Activated naive CD8-positive, alpha-beta T cell (primary cell): ENCODE data around the gene SAMHD1.
"Not testable (repeated sequence)": the region's sequence is repeated elsewhere in the genome, so short reads cannot be mapped to it uniquely, and the experiment has no call there.

Experiments used
- H3K27ac Mint-ChIP-seq: one replicate; pipeline ENCODE4 v1.8.0; 2021; ENCODE audit warnings: mixed read lengths
- H3K27me3 Mint-ChIP-seq: one replicate; pipeline ENCODE4 v1.8.0; 2021; ENCODE audit warnings: mixed read lengths
- H3K36me3 Mint-ChIP-seq: one replicate; pipeline ENCODE4 v1.8.0; 2021; ENCODE audit warnings: mixed read lengths
- H3K4me1 Mint-ChIP-seq: one replicate; pipeline ENCODE4 v1.8.0; 2021; ENCODE audit warnings: low read depth, mixed read lengths
- H3K4me3 Mint-ChIP-seq: one replicate; pipeline ENCODE4 v1.8.0; 2021; ENCODE audit warnings: mild to moderate bottlenecking, mixed read lengths
- H3K9me3 Mint-ChIP-seq: one replicate; pipeline ENCODE4 v1.8.0; 2021; ENCODE audit warnings: low read depth, mixed read lengths

The SAMHD1 gene

GRCh38 chr20:36932476-36933426 lies 18.8 kb downstream of the SAMHD1 start:
- H3K36me3 Mint-ChIP-seq: peaks cover 9% of the 10 kb centered on the region
- H3K4me1 Mint-ChIP-seq: peaks cover 65% of the 10 kb centered on the region
- peak overlapping the region; percentile 88 for H3K27ac Mint-ChIP-seq
- no peak overlapping the region for H3K4me3 Mint-ChIP-seq
- H3K9me3 Mint-ChIP-seq: no peaks in the 10 kb centered on the region
- no peaks in the 10 kb centered on the region for H3K27me3 Mint-ChIP-seq

DNA sequence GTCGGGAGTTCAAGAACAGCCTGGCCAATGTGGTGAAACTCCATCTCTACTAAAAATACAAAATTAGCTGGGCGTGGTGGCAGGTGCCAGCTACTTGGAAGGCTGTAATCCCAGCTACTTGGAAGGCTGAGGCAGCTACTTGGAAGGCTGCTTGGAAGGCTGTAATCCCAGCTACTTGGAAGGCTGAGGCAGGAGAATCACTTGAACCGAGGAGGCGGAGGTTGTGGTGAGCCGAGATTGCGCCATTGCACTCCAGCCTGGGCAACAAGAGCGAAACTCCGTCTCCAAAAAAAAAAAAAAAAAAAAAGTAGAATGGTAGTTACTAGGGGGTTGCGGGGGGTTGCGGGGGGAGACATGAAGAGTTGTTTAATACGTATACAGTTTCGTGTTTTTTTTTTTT lies 19.4 kb downstream of the SAMHD1 start:
- not testable (repeated sequence) for H3K4me3 Mint-ChIP-seq, H3K36me3 Mint-ChIP-seq, H3K27me3 Mint-ChIP-seq, H3K9me3 Mint-ChIP-seq
- Mint-ChIP-seq H3K27ac (peak overlapping the region; percentile 88), H3K4me1 (peaks cover 60% of the 10 kb centered on the region)

DNA sequence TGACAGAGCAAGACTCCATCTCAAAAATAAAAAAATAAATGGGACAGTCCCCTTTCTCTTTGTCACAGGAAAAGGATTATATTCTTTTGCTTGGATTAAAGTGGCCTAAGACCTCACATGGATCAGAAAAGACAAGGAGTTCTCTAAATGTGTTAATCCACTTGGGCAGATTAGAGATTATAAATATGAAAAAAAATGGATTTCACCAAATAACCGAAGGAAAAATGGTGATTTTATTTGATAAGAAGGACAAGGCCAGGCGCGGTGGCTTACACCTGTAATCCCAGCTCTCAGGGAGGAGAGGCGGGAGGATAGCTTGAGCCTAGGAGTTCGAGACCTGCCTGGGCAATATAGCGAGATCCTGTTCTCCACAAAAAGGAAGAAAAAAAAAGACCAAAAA lies 21.8 kb downstream of the SAMHD1 start:
- H3K9me3 Mint-ChIP-seq: no peaks in the 10 kb centered on the region
- peak overlapping the region; percentile 91 for H3K27ac Mint-ChIP-seq
- peaks cover 6% of the 10 kb centered on the region for H3K36me3 Mint-ChIP-seq
- H3K27me3 Mint-ChIP-seq: no peaks in the 10 kb centered on the region
- H3K4me1 Mint-ChIP-seq: peaks cover 61% of the 10 kb centered on the region
- H3K4me3 Mint-ChIP-seq: peak overlapping the region; percentile 60

DNA sequence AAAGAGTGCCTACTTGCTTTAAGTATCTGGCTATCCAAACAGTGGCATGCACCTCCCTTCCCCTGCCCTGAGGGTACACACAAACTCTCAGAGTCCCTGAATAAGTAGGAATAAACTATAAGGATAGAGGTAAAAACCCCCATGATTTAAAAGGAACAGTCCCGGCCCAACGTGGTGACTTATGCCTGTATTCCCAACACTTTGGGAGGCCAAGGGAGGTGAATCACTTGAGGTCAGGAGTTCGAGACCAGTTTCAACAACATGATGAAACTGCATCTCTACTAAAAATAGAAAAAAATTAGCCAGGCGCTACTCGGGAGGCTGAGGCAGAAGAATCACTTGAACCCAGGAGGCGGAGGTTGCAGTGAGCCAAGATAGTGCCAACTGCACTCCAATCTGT lies 22.2 kb downstream of the SAMHD1 start:
- Mint-ChIP-seq H3K27me3 (no peaks in the 10 kb centered on the region), H3K27ac (peak overlapping the region; percentile 91), H3K4me1 (peaks cover 64% of the 10 kb centered on the region), H3K4me3 (peak overlapping the region; percentile 30), H3K36me3 (peaks cover 6% of the 10 kb centered on the region), H3K9me3 (no peaks in the 10 kb centered on the region)

- H3K27ac Mint-ChIP-seq: no peak overlapping the region
- peaks cover 6% of the 10 kb centered on the region for H3K36me3 Mint-ChIP-seq
- no peak overlapping the region for H3K4me3 Mint-ChIP-seq
- H3K27me3 Mint-ChIP-seq: no peaks in the 10 kb centered on the region
- H3K9me3 Mint-ChIP-seq: no peaks in the 10 kb centered on the region
- peaks cover 64% of the 10 kb centered on the region for H3K4me1 Mint-ChIP-seq
Measured at GRCh38 chr20:36927704-36928103, 23.8 kb downstream of the SAMHD1 start.

DNA sequence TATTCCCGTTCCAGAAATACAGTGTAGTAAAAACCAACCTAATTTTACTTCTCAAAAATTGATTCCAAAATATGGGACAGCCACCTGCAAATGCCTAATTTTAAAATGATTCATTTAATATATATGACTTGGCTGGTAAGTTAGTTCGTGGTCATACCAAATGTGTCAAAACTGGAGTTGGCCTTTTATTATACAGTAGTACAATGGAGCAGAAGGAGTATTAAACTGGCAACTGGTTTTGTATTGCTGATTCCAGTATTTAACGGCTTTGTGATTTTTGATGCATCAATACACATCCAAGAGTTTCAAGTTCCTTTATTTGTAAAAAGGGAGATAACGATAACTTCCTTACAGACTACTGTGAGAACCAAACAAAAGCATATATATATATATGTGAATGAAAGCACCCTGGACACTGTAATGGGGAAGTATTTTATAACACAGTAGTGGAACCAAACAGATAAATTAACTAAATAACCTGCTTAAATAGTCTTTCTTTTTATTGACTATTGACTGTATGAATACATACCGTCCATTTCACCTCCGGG lies 24.8 kb downstream of the SAMHD1 start:
- H3K4me1 Mint-ChIP-seq: peaks cover 60% of the 10 kb centered on the region
- H3K36me3 Mint-ChIP-seq: peaks cover 6% of the 10 kb centered on the region
- no peak overlapping the region for H3K4me3 Mint-ChIP-seq
- H3K27me3 Mint-ChIP-seq: no peaks in the 10 kb centered on the region
- peak overlapping the region; percentile 83 for H3K27ac Mint-ChIP-seq
- H3K9me3 Mint-ChIP-seq: no peaks in the 10 kb centered on the region

DNA sequence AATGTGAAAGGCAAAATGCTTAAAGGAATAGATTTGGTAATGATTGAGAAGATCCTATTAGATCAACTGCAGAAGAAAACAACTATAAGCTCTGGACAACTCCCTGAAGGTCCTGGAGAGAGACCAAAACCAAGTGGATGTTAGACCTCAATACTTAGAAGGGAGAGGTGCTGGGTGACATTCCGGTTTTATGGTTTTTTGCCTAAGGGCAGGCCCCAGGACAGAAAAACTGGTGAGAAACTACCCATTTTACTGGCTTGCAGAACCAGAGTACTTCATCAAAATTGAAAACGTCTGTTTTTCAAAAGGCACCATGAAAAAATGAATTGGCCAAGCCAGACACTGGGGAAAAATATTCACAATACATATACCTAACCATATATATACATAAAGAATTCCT lies 26.3 kb downstream of the SAMHD1 start:
- Mint-ChIP-seq H3K4me3 (no peak overlapping the region), H3K36me3 (peaks cover 6% of the 10 kb centered on the region), H3K27me3 (no peaks in the 10 kb centered on the region), H3K9me3 (no peaks in the 10 kb centered on the region), H3K27ac (peak overlapping the region; percentile 77), H3K4me1 (peaks cover 47% of the 10 kb centered on the region)

- Mint-ChIP-seq H3K27ac (peak overlapping the region; percentile 77), H3K4me3 (no peak overlapping the region), H3K36me3 (peaks cover 6% of the 10 kb centered on the region), H3K9me3 (no peaks in the 10 kb centered on the region), H3K27me3 (no peaks in the 10 kb centered on the region), H3K4me1 (peaks cover 42% of the 10 kb centered on the region)
Measured at GRCh38 chr20:36924167-36925045, 27.1 kb downstream of the SAMHD1 start.

- H3K4me3 Mint-ChIP-seq: no peak overlapping the region
- no peak overlapping the region for H3K27ac Mint-ChIP-seq
- H3K36me3 Mint-ChIP-seq: peaks cover 2% of the 10 kb centered on the region
- peaks cover 21% of the 10 kb centered on the region for H3K4me1 Mint-ChIP-seq
- no peaks in the 10 kb centered on the region for H3K27me3 Mint-ChIP-seq
- H3K9me3 Mint-ChIP-seq: no peaks in the 10 kb centered on the region
Measured at GRCh38 chr20:36920334-36920730, 31.2 kb downstream of the SAMHD1 start.

DNA sequence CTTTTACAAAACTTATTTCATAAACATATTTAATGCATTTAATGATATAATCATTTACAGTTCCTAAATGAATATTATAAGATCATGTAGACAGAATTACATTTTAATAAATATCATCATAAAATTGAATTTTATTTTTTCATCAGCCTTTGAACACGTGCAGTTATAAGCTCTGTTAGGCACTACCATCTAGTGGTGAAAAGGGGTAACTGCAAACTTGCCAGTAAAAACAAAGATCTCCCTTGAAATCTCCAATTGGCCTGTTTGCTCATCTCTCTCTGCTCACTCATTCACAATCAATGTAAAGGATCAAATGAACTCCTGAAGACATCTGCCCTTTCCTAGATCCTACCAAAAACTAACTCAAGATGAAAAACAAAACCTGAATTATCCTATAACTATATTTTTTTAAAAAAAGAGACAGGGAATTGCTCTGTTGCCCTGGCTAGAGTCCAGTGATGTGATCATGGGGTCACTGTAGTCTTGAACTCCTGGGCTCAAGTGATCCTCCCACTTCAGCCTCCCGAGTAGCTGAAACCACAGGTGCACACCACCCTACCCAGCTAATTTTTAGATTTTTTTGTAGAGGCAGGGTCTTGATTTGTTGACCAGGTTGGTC lies 31.7 kb downstream of the SAMHD1 start:
- Mint-ChIP-seq H3K27me3 (no peaks in the 10 kb centered on the region), H3K27ac (peak overlapping the region; percentile 75), H3K4me1 (peaks cover 18% of the 10 kb centered on the region), H3K4me3 (no peak overlapping the region), H3K36me3 (peaks cover 2% of the 10 kb centered on the region), H3K9me3 (no peaks in the 10 kb centered on the region)

GRCh38 chr20:36917943-36918342 lies 33.6 kb downstream of the SAMHD1 start:
- no peak overlapping the region for H3K27ac Mint-ChIP-seq
- H3K27me3 Mint-ChIP-seq: no peaks in the 10 kb centered on the region
- H3K36me3 Mint-ChIP-seq: peaks cover 4% of the 10 kb centered on the region
- H3K4me3 Mint-ChIP-seq: no peak overlapping the region
- peaks cover 10% of the 10 kb centered on the region for H3K4me1 Mint-ChIP-seq
- H3K9me3 Mint-ChIP-seq: no peaks in the 10 kb centered on the region

- Mint-ChIP-seq H3K36me3 (peaks cover 6% of the 10 kb centered on the region), H3K27me3 (no peaks in the 10 kb centered on the region), H3K27ac (peak overlapping the region; percentile 28), H3K4me1 (peaks cover 12% of the 10 kb centered on the region), H3K9me3 (no peaks in the 10 kb centered on the region), H3K4me3 (no peak overlapping the region)
Measured at GRCh38 chr20:36917240-36917639, 34.3 kb downstream of the SAMHD1 start.

GRCh38 chr20:36916199-36916598 lies 35.3 kb downstream of the SAMHD1 start:
- no peak overlapping the region for H3K27ac Mint-ChIP-seq
- no peaks in the 10 kb centered on the region for H3K9me3 Mint-ChIP-seq
- H3K36me3 Mint-ChIP-seq: peaks cover 12% of the 10 kb centered on the region
- H3K27me3 Mint-ChIP-seq: no peaks in the 10 kb centered on the region
- peaks cover 10% of the 10 kb centered on the region for H3K4me1 Mint-ChIP-seq
- H3K4me3 Mint-ChIP-seq: no peak overlapping the region

GRCh38 chr20:36908603-36909002 lies 42.9 kb downstream of the SAMHD1 start:
- Mint-ChIP-seq H3K27ac (no peak overlapping the region), H3K36me3 (peaks cover 11% of the 10 kb centered on the region), H3K27me3 (no peaks in the 10 kb centered on the region)

More at GRCh38 chr20:36908603-36909002, 42.9 kb downstream of the SAMHD1 start:
- Mint-ChIP-seq H3K4me1 (peaks cover 12% of the 10 kb centered on the region), H3K9me3 (no peaks in the 10 kb centered on the region), H3K4me3 (no peak overlapping the region)
